Measurements from ENCODE around the gene AKR7A2.

GRCh38 chr1:19327301-19327700, 15.4 kb upstream of the AKR7A2 start:
- TF ChIP-seq CTCF (conservative IDR thresholded peaks at IDR 0.05 in 1 of 2, IDR thresholded peaks at IDR 0.05 in 1 of 2; ENCODE audit: low read depth in 1 of 2, low read length in 2 of 2) (no peak), EZH2 (IDR thresholded peaks at IDR 0.05; ENCODE audit: low read length, missing control alignments) (no peak)

Data from fibroblast of lung (primary cell).